Spleen (tissue), 11 donors: ENCODE data around the gene TMPRSS4. TPM values are rescaled to one million over a fixed set of nuclear protein-coding genes. Genes with fewer than 3 reads are reported as not detected.

Experiments used
- DNase-seq: peaks from one replicate; pipeline ENCODE4 v3.0.0-alpha.2; 2020
- H3K27ac ChIP-seq, 8 donors: fragments of 200-600 bp; sonication (generic) in 7 of 8; 1 replicate in 4 of 8; 2 replicates in 4 of 8; pipeline versions ENCODE4 v1.5.0 to v1.8.0; 2016 to 2021; ENCODE audit warnings: inconsistent platforms in 4 of 8, mild to moderate bottlenecking in 4 of 8, moderate library complexity in 1 of 8
- H3K27me3 ChIP-seq, 7 donors: fragments of 200-600 bp; sonication (generic) in 6 of 7; replicated peaks in 1 of 7; 1 replicate in 4 of 7; 2 replicates in 3 of 7; pipeline versions ENCODE4 v1.5.0 to v1.8.0; 2016 to 2021; ENCODE audit warnings: inconsistent platforms in 3 of 7, mild to moderate bottlenecking in 1 of 7
- H3K36me3 ChIP-seq, 6 donors: fragments of 200-600 bp; sonication (generic) in 5 of 6; 1 replicate in 4 of 6; 2 replicates in 2 of 6; pipeline versions ENCODE4 v1.5.0 to v1.8.0; 2016 to 2021; ENCODE audit warnings: inconsistent platforms in 2 of 6
- H3K4me1 ChIP-seq, 6 donors: fragments of 200-600 bp; sonication (generic) in 5 of 6; 1 replicate in 3 of 6; 2 replicates in 3 of 6; pipeline versions ENCODE4 v1.5.0 to v1.8.0; 2016 to 2021; ENCODE audit warnings: inconsistent platforms in 3 of 6
- H3K4me3 ChIP-seq, 8 donors: fragments of 200-600 bp; sonication (generic) in 7 of 8; 1 replicate in 4 of 8; 2 replicates in 4 of 8; pipeline versions ENCODE4 v1.5.0 to v1.8.0; 2016 to 2021; ENCODE audit warnings: inconsistent platforms in 4 of 8, mild to moderate bottlenecking in 4 of 8, moderate library complexity in 2 of 8
- H3K9me3 ChIP-seq, 8 donors: fragments of 200-600 bp; sonication (generic) in 7 of 8; 1 replicate in 4 of 8; 2 replicates in 4 of 8; pipeline versions ENCODE4 v1.5.0 to v1.8.0; 2016 to 2021; ENCODE audit warnings: inconsistent platforms in 4 of 8
- CTCF ChIP-seq, 11 experiments: fragments of 200-600 bp in 7 of 11; fragments of 450-650 bp in 4 of 11; sonication (generic) in 4 of 11; IDR thresholded peaks in 8 of 11; conservative IDR thresholded peaks in 3 of 11; 1 replicate in 7 of 11; 2 replicates in 4 of 11; pipeline versions ENCODE4 v1.4.0 to v1.8.0; 2016 to 2021; ENCODE audit warnings: antibody characterized with exemption in 11 of 11, inconsistent platforms in 4 of 11, mild to moderate bottlenecking in 1 of 11
- POLR2A ChIP-seq, 3 donors: fragments of 450-650 bp; IDR thresholded peaks; one replicate each; pipeline ENCODE4 v1.5.1; 2017; ENCODE audit warnings: antibody characterized with exemption in 3 of 3, mild to moderate bottlenecking in 1 of 3
- POLR2AphosphoS5 ChIP-seq, 3 donors: sonication (generic); formaldehyde crosslinking; IDR thresholded peaks; one replicate each; pipeline ENCODE4 v1.5.1; 2017; ENCODE audit warnings: antibody characterized with exemption in 3 of 3
- WGBS, 5 donors: extraction: QIAGEN DNeasy Blood & Tissue Kit in 3 of 5; methylation state at CpG; one replicate each; pipeline versions ENCODE4 v1.1.5 to v1.1.7; 2013 to 2018; 5-methylcytosine and 5-hydroxymethylcytosine counted together
- intact Hi-C: fragments of 100-400 bp; cut with DNase I; formaldehyde crosslinking; loops from one replicate; pipeline ENCODE4 v1.15.0; 2023; ENCODE audit warnings: low total_unique reads
- polyA plus RNA-seq, 3 donors: library from polyadenylated mRNA; stranded (reverse); fragments of 200-250 nt; gene quantifications; one replicate each; pipeline ENCODE4 v1.2.1, GENCODE V29; 2013
- total RNA-seq, 7 donors: library from RNA; depleted of rRNA in 3 of 7; stranded (reverse); fragments of >200 nt in 3 of 7; fragmentation: NEBNext Ultra II Directional in 4 of 7; extraction: Animal tissue kit (Norgen Biotek cat#: 25700) in 4 of 7; gene quantifications; one replicate each; pipeline versions ENCODE4 v1.1.0 to v1.2.1, GENCODE V29; 2016 to 2021
- donor health status: healthy with polysubstance abuse.
- donor health status: DM: no; HTN: no; CAD: no; lungs with moderate emphysema.
- donor health status: DM: no; HTN: no; CAD: no.
- donor health status: Bipolar disorder and iron deficiency.
- donor health status: healthy.
- donor health status: DM: no; HTN: no; CAD: no.
- donor health status: DM: yes; HTN: yes; CAD: no.

Gene TMPRSS4
- total and polyA plus RNA-seq, 10 donors, result 0.09 to 1.4 (median 0.85) TPM; not detected in 3

- Histone ChIP-seq H3K27ac (no peak overlapping the region), H3K36me3 (no peaks in the 10 kb centered on the region), H3K4me3 (no peak overlapping the region), H3K4me1 (peaks cover 0 to 2% (median under 1%) of the 10 kb centered on the region in 6 donors), H3K27me3 (no peaks in the 10 kb centered on the region), H3K9me3 (no peaks in the 10 kb centered on the region)
- intact Hi-C loops, result loop anchor here (10.0 kb wide), 2 partner anchors 214 to 254 kb away; no protein-coding TSS in a partner anchor
- DNase-seq, result peak; percentile 51
- 67 to 76% (median 74%) methylated on average over 20 of the region's 20 CpGs for WGBS, 5 donors
- TF ChIP-seq POLR2A (IDR thresholded peaks at IDR 0.05) (no peak), POLR2AphosphoS5 (IDR thresholded peaks at IDR 0.05) (no peak), CTCF (IDR thresholded peaks at IDR 0.05 in 8 of 11, conservative IDR thresholded peaks at IDR 0.05 in 3 of 11) (no peak)
Observed at GRCh38 chr11:118058311-118059245, 18.3 kb upstream of the TMPRSS4 start.

GRCh38 chr11:118059246-118059940, 17.5 kb upstream of the TMPRSS4 start:
- H3K4me3 ChIP-seq, result no peak overlapping the region
- H3K27me3 ChIP-seq, result no peaks in the 10 kb centered on the region
- H3K36me3 ChIP-seq, result no peaks in the 10 kb centered on the region
- intact Hi-C loops, result loop anchor here (10.0 kb wide), 2 partner anchors 215 to 255 kb away; no protein-coding TSS in a partner anchor
- no peak for DNase-seq
- H3K9me3 ChIP-seq, result no peaks in the 10 kb centered on the region
- H3K27ac ChIP-seq, result no peak overlapping the region
- TF ChIP-seq CTCF (IDR thresholded peaks at IDR 0.05 in 8 of 11, conservative IDR thresholded peaks at IDR 0.05 in 3 of 11) (no peak), POLR2AphosphoS5 (IDR thresholded peaks at IDR 0.05) (no peak), POLR2A (IDR thresholded peaks at IDR 0.05) (no peak)
- no peaks in the 10 kb centered on the region for H3K4me1 ChIP-seq
- 85 to 91% (median 87%) methylated on average over 8 to 11 of the region's 11 CpGs for WGBS, 5 donors

DNA sequence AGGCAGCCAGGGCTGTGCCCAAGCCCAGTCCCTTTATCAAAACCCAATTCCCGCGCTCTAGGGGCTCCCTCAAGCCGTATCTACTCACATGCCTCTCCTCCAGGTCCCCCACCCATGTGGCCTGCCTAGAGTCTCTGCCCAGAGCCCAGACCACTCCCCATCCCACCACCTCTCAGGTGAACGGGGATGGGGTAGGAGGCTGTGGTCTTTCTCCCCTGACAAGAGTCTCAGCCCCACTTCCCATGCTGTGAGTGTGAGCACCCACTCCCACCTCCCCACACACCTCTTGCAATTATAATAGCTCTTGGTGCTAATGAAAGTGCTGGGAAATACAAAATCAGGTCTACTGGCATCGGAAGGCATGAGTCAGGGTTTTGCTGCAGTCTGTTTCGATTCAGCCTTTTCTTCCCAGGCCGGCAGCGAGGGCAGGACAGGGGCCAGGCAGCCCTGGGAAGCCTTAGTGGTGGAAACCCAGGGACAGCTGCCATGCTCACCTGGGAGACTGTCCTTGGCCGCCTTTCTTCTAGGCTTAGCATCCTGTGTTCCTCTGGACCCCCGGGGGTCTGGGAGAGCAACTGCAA, 16.7 kb upstream of the TMPRSS4 start:
- Histone ChIP-seq H3K4me3 (no peak overlapping the region), H3K9me3 (no peaks in the 10 kb centered on the region), H3K4me1 (no peaks in the 10 kb centered on the region), H3K27ac (no peak overlapping the region), H3K27me3 (no peaks in the 10 kb centered on the region), H3K36me3 (no peaks in the 10 kb centered on the region)
- 86 to 95% (median 90%) methylated on average over 8 to 10 of the region's 10 CpGs for WGBS, 5 donors
- intact Hi-C loops, result no loop called here
- no peak for DNase-seq
- TF ChIP-seq POLR2A (IDR thresholded peaks at IDR 0.05) (no peak), POLR2AphosphoS5 (IDR thresholded peaks at IDR 0.05) (no peak), CTCF (IDR thresholded peaks at IDR 0.05 in 8 of 11, conservative IDR thresholded peaks at IDR 0.05 in 3 of 11) (no peak)
